Prostate gland (tissue), 2 donors: Measurements from ENCODE around the gene NDRG3. TPM values are rescaled to one million over a fixed set of nuclear protein-coding genes. Genes with fewer than 3 reads are reported as not detected.

Experiments
- DNase-seq: peaks from one replicate; pipeline ENCODE4 v3.0.0-alpha.2; 2019; ENCODE audit warnings: low spot score
- H3K27ac ChIP-seq, 2 donors: fragments of 200-600 bp; sonication (generic); 2 replicates each; pipeline ENCODE4 v1.5.1; 2017 to 2019
- H3K27me3 ChIP-seq: fragments of 200-600 bp; sonication (generic); replicated peaks from 2 replicates; pipeline ENCODE4 v1.5.1; 2019; ENCODE audit not compliant: insufficient read depth
- H3K36me3 ChIP-seq, 2 donors: fragments of 200-600 bp; sonication (generic); 1 replicate in 1 of 2; 2 replicates in 1 of 2; pipeline versions ENCODE4 v1.5.1 to v1.8.1; 2017 to 2019
- H3K4me1 ChIP-seq: fragments of 200-600 bp; sonication (generic); replicated peaks from 2 replicates; pipeline ENCODE4 v1.5.1; 2019
- H3K4me3 ChIP-seq, 2 donors: fragments of 200-600 bp; sonication (generic); 2 replicates each; pipeline ENCODE4 v1.5.1; 2017 to 2019
- H3K9me3 ChIP-seq: fragments of 200-600 bp; sonication (generic); 2 replicates; pipeline ENCODE4 v1.5.1; 2017
- CTCF ChIP-seq, 4 experiments: fragments of 200-600 bp in 2 of 4; fragments of 450-650 bp in 2 of 4; sonication (generic) in 2 of 4; IDR thresholded peaks; 1 replicate in 3 of 4; 2 replicates in 1 of 4; pipeline ENCODE4 v1.5.1; 2016 to 2019; ENCODE audit warnings: antibody characterized with exemption in 4 of 4, mild to moderate bottlenecking in 2 of 4, moderate library complexity in 2 of 4
- POLR2A ChIP-seq: fragments of 450-650 bp; IDR thresholded peaks from one replicate; pipeline ENCODE4 v1.6.1; 2016; ENCODE audit warnings: antibody characterized with exemption, mild to moderate bottlenecking
- POLR2AphosphoS5 ChIP-seq: sonication (generic); formaldehyde crosslinking; IDR thresholded peaks from one replicate; pipeline ENCODE4 v1.6.1; 2017; ENCODE audit warnings: antibody characterized with exemption
- WGBS: methylation state at CpG from one replicate; pipeline ENCODE4 v1.1.5; 2018; 5-methylcytosine and 5-hydroxymethylcytosine counted together
- intact Hi-C: fragments of 100-400 bp; cut with DNase I; formaldehyde crosslinking; loops from one replicate; pipeline ENCODE4 v1.14.2; 2022
- total RNA-seq, 2 donors: library from RNA; depleted of rRNA; stranded (reverse); fragments of >200 nt; gene quantifications; one replicate each; pipeline ENCODE4 v1.1.0, GENCODE V29; 2016

The NDRG3 gene
- total RNA-seq, 2 donors from 2014 or later, result 42.8 to 127 TPM

GRCh38 chr20:36624068-36624943, 121.6 kb downstream of the NDRG3 start:
- no peaks in the 10 kb centered on the region for H3K9me3 ChIP-seq
- no peak overlapping the region for H3K4me3 ChIP-seq
- intact Hi-C loops, result no loop called here
- peak; percentile 48 for DNase-seq
- H3K36me3 ChIP-seq, result no peaks in the 10 kb centered on the region
- H3K27ac ChIP-seq, result peak overlapping the region in 1 of 2 donors; percentile 41
- H3K27me3 ChIP-seq, result no peaks in the 10 kb centered on the region
- TF ChIP-seq CTCF (IDR thresholded peaks at IDR 0.05) (no peak), POLR2AphosphoS5 (peak; percentile 71)
- H3K4me1 ChIP-seq, result peaks cover 3% of the 10 kb centered on the region
- WGBS, result 32% methylated on average over 14 of the region's 14 CpGs

DNA sequence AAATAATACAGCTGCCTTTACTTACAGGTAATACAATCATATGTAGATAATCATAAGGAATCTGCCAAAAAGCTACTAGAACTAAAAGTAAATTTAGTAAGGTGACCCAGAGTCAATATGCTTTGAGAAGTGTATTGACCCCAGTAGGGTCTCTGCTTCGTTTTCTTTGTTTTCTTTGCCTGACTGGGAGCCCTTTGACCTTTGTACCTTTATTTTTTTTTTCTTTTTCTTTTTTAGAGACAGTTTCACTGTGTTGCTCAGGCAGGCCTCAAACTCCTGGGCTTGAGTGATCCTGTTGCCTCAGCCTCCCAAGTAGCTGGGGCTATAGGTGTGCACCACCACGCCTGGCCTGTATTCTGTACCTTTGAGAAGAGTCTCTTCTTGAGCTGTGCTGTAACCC, 122.4 kb downstream of the NDRG3 start:
- no peak for TF ChIP-seq POLR2AphosphoS5
- no peak for TF ChIP-seq CTCF (IDR thresholded peaks at IDR 0.05)
- TF ChIP-seq POLR2A, result no peak
- Histone ChIP-seq H3K27ac (peak overlapping the region in 1 of 2 donors; percentile 41), H3K4me3 (no peak overlapping the region), H3K9me3 (no peaks in the 10 kb centered on the region), H3K4me1 (peaks cover 3% of the 10 kb centered on the region), H3K36me3 (no peaks in the 10 kb centered on the region), H3K27me3 (no peaks in the 10 kb centered on the region)
- intact Hi-C loops, result no loop called here
- WGBS, result 93% methylated on average over 2 of the region's 2 CpGs
- no peak for DNase-seq

- no peak for DNase-seq
- 97% methylated on average over 5 of the region's 5 CpGs for WGBS
- TF ChIP-seq POLR2AphosphoS5 (no peak), POLR2A (no peak), CTCF (IDR thresholded peaks at IDR 0.05) (no peak)
- H3K4me3 ChIP-seq, result no peak overlapping the region
- no peaks in the 10 kb centered on the region for H3K36me3 ChIP-seq
- no peaks in the 10 kb centered on the region for H3K27me3 ChIP-seq
- intact Hi-C loops, result no loop called here
- H3K27ac ChIP-seq, result no peak overlapping the region
- peaks cover 3% of the 10 kb centered on the region for H3K4me1 ChIP-seq
- no peaks in the 10 kb centered on the region for H3K9me3 ChIP-seq
These were observed 125.0 kb downstream of the NDRG3 start for GRCh38 chr20:36620917-36621316.

GRCh38 chr20:36614781-36615557, 130.9 kb downstream of the NDRG3 start:
- no peak overlapping the region for H3K4me3 ChIP-seq
- no peaks in the 10 kb centered on the region for H3K4me1 ChIP-seq
- no peaks in the 10 kb centered on the region for H3K9me3 ChIP-seq
- no peak for DNase-seq
- H3K27me3 ChIP-seq, result no peaks in the 10 kb centered on the region
- H3K36me3 ChIP-seq, result peaks cover 0 to 3% of the 10 kb centered on the region in 2 donors
- 84% methylated on average over 14 of the region's 14 CpGs for WGBS
- no peak for TF ChIP-seq POLR2AphosphoS5
- intact Hi-C loops, result loop anchor here (5.0 kb wide), 1 partner anchor 272 kb away; no protein-coding TSS in a partner anchor
- H3K27ac ChIP-seq, result no peak overlapping the region

DNA sequence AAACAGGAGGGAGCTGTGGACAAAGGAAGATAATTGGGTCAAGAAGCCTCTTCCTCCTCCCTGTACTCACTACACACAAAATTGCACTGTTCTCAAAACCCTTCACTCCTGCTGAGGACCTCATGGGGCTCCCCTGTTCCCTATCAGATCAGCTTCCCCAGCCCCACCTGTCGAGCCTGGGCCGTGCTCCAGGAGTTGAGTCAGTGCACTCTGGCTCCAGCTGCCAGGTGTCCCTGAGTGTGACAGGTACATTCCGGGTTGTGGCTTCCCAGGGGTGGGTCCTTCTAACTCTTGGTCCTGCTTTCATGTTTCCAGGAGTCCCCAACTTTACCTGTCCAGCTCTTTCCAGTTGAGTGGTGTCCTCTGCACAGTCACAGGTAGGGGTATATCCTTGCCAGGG, 131.9 kb downstream of the NDRG3 start:
- TF ChIP-seq POLR2AphosphoS5 (no peak), POLR2A (no peak), CTCF (IDR thresholded peaks at IDR 0.05) (no peak)
- Histone ChIP-seq H3K4me1 (no peaks in the 10 kb centered on the region), H3K27me3 (no peaks in the 10 kb centered on the region), H3K27ac (no peak overlapping the region), H3K9me3 (no peaks in the 10 kb centered on the region), H3K36me3 (peaks cover 3 to 12% of the 10 kb centered on the region in 2 donors), H3K4me3 (no peak overlapping the region)
- 45% methylated on average over 3 of the region's 3 CpGs for WGBS
- peak; percentile 11 for DNase-seq
- intact Hi-C loops, result loop anchor here (5.0 kb wide), 1 partner anchor 273 kb away; no protein-coding TSS in a partner anchor
